ENCODE data around the gene KANK2.

- TF ChIP-seq RAD21 (IDR thresholded peaks at IDR 0.05; ENCODE audit: low read depth) (no peak), MAX (IDR thresholded peaks at IDR 0.05) (no peak), YY1 (IDR thresholded peaks at IDR 0.05; ENCODE audit: low read depth) (no peak), TCF12 (IDR thresholded peaks at IDR 0.05; ENCODE audit: low read depth) (no peak), EP300 (IDR thresholded peaks at IDR 0.05; ENCODE audit: borderline replicate concordance) (no peak), CEBPB (IDR thresholded peaks at IDR 0.05) (no peak), NFIC (IDR thresholded peaks at IDR 0.05) (no peak), CREB1 (IDR thresholded peaks at IDR 0.05; ENCODE audit: low read depth) (no peak), EGR1 (IDR thresholded peaks at IDR 0.05) (no peak), REST (IDR thresholded peaks at IDR 0.05; ENCODE audit: low read depth) (no peak), TAF1 (IDR thresholded peaks at IDR 0.05; ENCODE audit: low read depth) (no peak), FOXM1 (IDR thresholded peaks at IDR 0.05; ENCODE audit: borderline replicate concordance, low read depth) (no peak), TEAD4 (IDR thresholded peaks at IDR 0.05) (no peak)
These were observed 20.7 kb downstream of the KANK2 start for GRCh38 chr19:11176466-11177193.

Data from Ishikawa (cell line).